ENCODE data around the gene METTL1.

The METTL1 gene

GRCh38 chr12:57765698-57766463 lies 6.0 kb downstream of the METTL1 start:
- no peak for DNase-seq (ENCODE audit: insufficient read length)
- no peak for FAIRE-seq
- TF ChIP-seq TAF1 (IDR thresholded peaks at IDR 0.05; ENCODE audit: borderline replicate concordance, low read depth, low read length) = no peak
- no peak; the same call in 1 of the 2 replicates for TF ChIP-seq POLR2A (IDR thresholded peaks at IDR 0.05; ENCODE audit: low read depth, low read length)
- TF ChIP-seq POLR2AphosphoS5 (IDR thresholded peaks at IDR 0.05; ENCODE audit: low read depth, low read length) = 0 out of 2 replicates have a peak, but pooled peaks have one; percentile 34

GRCh38 chr12:57765003-57765697 lies 6.8 kb downstream of the METTL1 start:
- DNase-seq (ENCODE audit: insufficient read length) (peak; percentile 56), FAIRE-seq (peak; percentile 36)
- TF ChIP-seq POLR2AphosphoS5 (IDR thresholded peaks at IDR 0.05; ENCODE audit: low read depth, low read length) = no peak

DNA sequence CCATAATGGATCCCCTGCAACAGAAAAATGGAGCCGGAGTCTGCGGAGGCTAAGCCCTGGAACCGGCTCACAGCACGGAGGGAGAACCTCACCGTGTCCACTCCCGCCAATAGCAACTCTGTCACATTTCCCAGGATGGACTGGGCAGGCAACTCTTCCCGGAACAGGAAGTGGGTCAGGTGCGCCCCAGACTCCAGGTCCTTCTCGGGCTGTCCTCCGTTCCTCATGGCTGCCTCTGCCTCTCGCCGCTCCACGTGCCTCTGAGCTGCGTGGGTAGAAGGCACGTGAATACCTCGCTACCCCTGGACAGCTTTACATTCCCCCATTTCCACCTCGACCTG lies 7.3 kb downstream of the METTL1 start:
- no peak for DNase-seq (ENCODE audit: insufficient read length)
- TF ChIP-seq TAF1 (IDR thresholded peaks at IDR 0.05; ENCODE audit: borderline replicate concordance, low read depth, low read length) (no peak), POLR2AphosphoS5 (IDR thresholded peaks at IDR 0.05; ENCODE audit: low read depth, low read length) (no peak), POLR2A (IDR thresholded peaks at IDR 0.05; ENCODE audit: low read depth, low read length) (no peak)
- FAIRE-seq = no peak

DNA sequence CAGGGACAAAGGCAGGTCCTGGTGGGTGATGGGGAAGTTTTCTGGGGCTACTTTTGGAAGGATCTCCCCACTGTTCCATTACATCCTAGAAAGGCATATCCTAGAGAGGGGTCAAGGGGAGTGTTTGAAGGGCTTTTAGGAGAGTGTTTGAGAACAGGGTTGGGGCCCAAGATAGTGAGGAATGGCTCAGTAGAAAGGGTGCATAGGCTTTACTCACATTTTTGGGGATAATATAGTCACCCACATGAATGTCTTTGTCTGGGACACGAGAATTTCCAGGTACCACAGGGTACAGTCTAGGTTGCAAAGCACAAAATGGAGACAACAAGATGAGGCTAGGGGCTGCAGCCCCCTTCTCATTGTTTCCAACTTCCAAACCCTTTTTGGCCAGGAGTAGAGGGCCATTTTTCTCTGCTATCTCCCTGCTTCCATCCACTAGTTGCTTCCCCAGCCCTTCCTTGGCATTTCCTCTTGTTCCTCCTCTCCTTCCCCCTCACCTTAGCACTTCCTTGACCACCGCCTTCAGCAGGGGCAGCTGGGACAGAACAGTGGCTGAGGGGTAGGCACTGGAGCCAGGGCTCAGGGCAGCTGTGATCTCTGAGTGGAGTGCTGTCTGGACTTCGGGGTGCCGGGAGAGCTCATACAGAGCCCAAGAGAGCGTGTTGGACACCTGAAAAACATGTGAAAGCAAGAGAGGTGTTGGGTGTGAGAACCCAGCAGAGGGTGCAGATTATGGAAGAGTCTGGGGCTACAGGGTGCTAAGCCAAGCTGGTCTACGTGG lies 7.8 kb downstream of the METTL1 start:
- DNase-seq (ENCODE audit: insufficient read length) (no peak), FAIRE-seq (no peak)
- TF ChIP-seq POLR2AphosphoS5 (IDR thresholded peaks at IDR 0.05; ENCODE audit: low read depth, low read length) (no peak), POLR2A (IDR thresholded peaks at IDR 0.05; ENCODE audit: low read depth, low read length) (no peak), TAF1 (IDR thresholded peaks at IDR 0.05; ENCODE audit: borderline replicate concordance, low read depth, low read length) (no peak)

DNA sequence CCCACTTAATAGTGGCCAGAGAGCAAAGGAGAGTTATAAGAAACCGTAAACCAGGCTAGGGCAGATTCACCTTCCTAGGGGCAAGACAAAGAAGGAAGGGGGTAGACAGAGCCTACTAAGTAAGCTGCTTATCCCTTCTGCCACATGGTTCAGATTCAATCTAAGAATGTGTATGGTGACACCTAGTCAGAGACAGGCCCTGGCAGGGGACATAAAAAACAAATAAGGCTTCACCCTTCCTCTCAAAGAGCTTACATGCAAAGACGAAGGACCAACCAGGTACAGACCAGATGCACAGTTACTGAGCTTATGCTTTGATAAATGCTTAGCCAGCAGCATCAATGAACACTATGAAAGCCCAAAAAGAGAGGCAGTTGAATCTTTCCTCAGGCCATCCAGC lies 9.4 kb downstream of the METTL1 start:
- DNase-seq (ENCODE audit: insufficient read length) (no peak), FAIRE-seq (no peak)
- TF ChIP-seq POLR2A (IDR thresholded peaks at IDR 0.05; ENCODE audit: low read depth, low read length) = no peak

- DNase-seq (ENCODE audit: insufficient read length) (no peak), FAIRE-seq (no peak)
- TF ChIP-seq POLR2AphosphoS5 (IDR thresholded peaks at IDR 0.05; ENCODE audit: low read depth, low read length) = no peak
- no peak for TF ChIP-seq POLR2A (IDR thresholded peaks at IDR 0.05; ENCODE audit: low read depth, low read length)
- no peak for TF ChIP-seq TAF1 (IDR thresholded peaks at IDR 0.05; ENCODE audit: borderline replicate concordance, low read depth, low read length)
These were observed 10.4 kb downstream of the METTL1 start for GRCh38 chr12:57761391-57761998.

- TF ChIP-seq TAF1 (IDR thresholded peaks at IDR 0.05; ENCODE audit: borderline replicate concordance, low read depth, low read length) (no peak), POLR2A (IDR thresholded peaks at IDR 0.05; ENCODE audit: low read depth, low read length) (no peak), POLR2AphosphoS5 (IDR thresholded peaks at IDR 0.05; ENCODE audit: low read depth, low read length) (no peak)
- no peak for DNase-seq (ENCODE audit: insufficient read length)
- FAIRE-seq = no peak
These were observed 11.4 kb downstream of the METTL1 start for GRCh38 chr12:57760347-57760982.

- peak; percentile 80 for FAIRE-seq
- DNase-seq (ENCODE audit: insufficient read length) = no peak
- TF ChIP-seq TAF1 (IDR thresholded peaks at IDR 0.05; ENCODE audit: borderline replicate concordance, low read depth, low read length) (no peak), POLR2A (IDR thresholded peaks at IDR 0.05; ENCODE audit: low read depth, low read length) (no peak), POLR2AphosphoS5 (IDR thresholded peaks at IDR 0.05; ENCODE audit: low read depth, low read length) (no peak)
These were observed 12.4 kb downstream of the METTL1 start for GRCh38 chr12:57759360-57759980.

DNA sequence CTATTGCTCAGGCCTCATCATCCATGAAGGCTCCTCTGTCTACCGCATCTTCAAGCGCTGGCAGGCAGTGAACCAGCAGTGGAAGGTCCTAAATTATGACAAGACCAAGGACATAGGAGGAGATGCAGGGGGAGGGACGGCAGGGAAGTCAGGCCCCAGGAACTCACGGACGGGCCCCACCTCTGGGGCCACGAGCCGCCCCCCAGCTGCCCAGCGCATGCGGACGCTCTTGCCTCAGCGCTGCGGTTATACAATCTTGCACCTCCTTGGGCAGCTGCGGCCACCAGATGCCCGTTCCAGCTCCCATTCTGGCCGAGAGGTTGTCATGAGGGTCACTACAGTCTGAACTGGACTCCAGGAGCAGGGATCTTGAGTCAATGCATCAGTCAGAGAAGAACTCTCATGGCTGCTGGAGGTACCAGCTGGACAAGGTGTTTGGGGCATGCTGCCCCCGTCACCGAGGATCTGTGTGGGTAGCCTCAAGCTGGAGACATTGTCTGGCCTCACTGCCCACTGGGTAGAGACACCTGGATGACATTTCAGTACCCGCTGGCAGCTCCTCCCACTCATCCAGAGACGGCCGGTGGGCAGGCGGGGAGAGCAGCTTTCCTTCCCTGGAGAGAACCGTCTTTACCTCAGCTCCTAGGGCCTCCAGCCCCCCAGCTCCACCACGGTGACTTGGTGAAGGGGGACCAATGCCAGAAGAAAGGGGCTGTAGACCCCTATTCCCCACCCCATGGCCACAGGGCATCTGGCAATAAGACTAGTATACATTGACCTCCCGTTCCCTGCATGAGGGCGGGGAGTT lies 13.1 kb downstream of the METTL1 start:
- FAIRE-seq (no peak), DNase-seq (ENCODE audit: insufficient read length) (no peak)
- TF ChIP-seq TAF1 (IDR thresholded peaks at IDR 0.05; ENCODE audit: borderline replicate concordance, low read depth, low read length) = no peak
- TF ChIP-seq POLR2A (IDR thresholded peaks at IDR 0.05; ENCODE audit: low read depth, low read length) = no peak
- TF ChIP-seq POLR2AphosphoS5 (IDR thresholded peaks at IDR 0.05; ENCODE audit: low read depth, low read length) = no peak

- TF ChIP-seq POLR2A (IDR thresholded peaks at IDR 0.05; ENCODE audit: low read depth, low read length) (no peak), TAF1 (IDR thresholded peaks at IDR 0.05; ENCODE audit: borderline replicate concordance, low read depth, low read length) (no peak), POLR2AphosphoS5 (IDR thresholded peaks at IDR 0.05; ENCODE audit: low read depth, low read length) (no peak)
- DNase-seq (ENCODE audit: insufficient read length) (no peak), FAIRE-seq (no peak)
These were observed 14.1 kb downstream of the METTL1 start for GRCh38 chr12:57757771-57758170.
